Measurements from ENCODE around the gene SOX5. TPM values are rescaled to one million over a fixed set of nuclear protein-coding genes. Genes with fewer than 3 reads are reported as not detected.

The SOX5 gene
- total and polyA plus RNA-seq, 2 of the 8 experiments (the other 6 are each of a cell fraction or from before 2014, with no cell fraction given), result 2.2 to 2.6 TPM

- no peak overlapping the region for H2BK120ac ChIP-seq (replicated peaks; ENCODE audit: low read depth, low read length)
- no peak overlapping the region for H3K56ac ChIP-seq (replicated peaks; ENCODE audit: insufficient read length, low read depth, low read length)
- 93% methylated on average over 3 of the region's 3 CpGs; no CpG with 5 or more reads in 1 of the 2 experiments for WGBS, 2 experiments (ENCODE audit: extremely low coverage in 1 of 2, insufficient coverage in 1 of 2, insufficient read length in 1 of 2, insufficient replicate concordance in 2 of 2, low coverage in 1 of 2, low lambda C conversion rate in 2 of 2, missing lambda C conversion rate in 1 of 2)
- H3K4me2 ChIP-seq (ENCODE audit: insufficient read depth in 1 of 2, low read depth in 2 of 2, low read length in 2 of 2), result no peak overlapping the region
- H2AK5ac ChIP-seq (ENCODE audit: low read depth, low read length), result no peak overlapping the region
- no peak overlapping the region for H3K18ac ChIP-seq (ENCODE audit: extremely low read depth, low read length)
- no peak overlapping the region for H3K4ac ChIP-seq (replicated peaks; ENCODE audit: insufficient read length, low read depth, low read length)
- no peaks in the 10 kb centered on the region for H3K4me1 ChIP-seq (replicated peaks in 1 of 4; ENCODE audit: control insufficient read depth in 3 of 4, insufficient read depth in 4 of 4, low read length in 3 of 4)
- H3K4me3 ChIP-seq (ENCODE audit: extremely low read depth in 1 of 4, insufficient read depth in 2 of 4, low read depth in 3 of 4, low read length in 4 of 4), result no peak overlapping the region
- no peak overlapping the region for H4K5ac ChIP-seq (ENCODE audit: insufficient read length, low read depth, low read length)
- H3K9me3 ChIP-seq (ENCODE audit: insufficient read depth in 2 of 2, low read depth in 1 of 2, low read length in 1 of 2), result no peaks in the 10 kb centered on the region
- H2BK12ac ChIP-seq (ENCODE audit: low read depth, low read length), result no peak overlapping the region
- H3K27ac ChIP-seq (ENCODE audit: low read depth, low read length), result no peak overlapping the region
- no peaks in the 10 kb centered on the region for H3K79me1 ChIP-seq (ENCODE audit: low read depth, low read length)
- ChIA-PET POLR2A (ENCODE audit: partially characterized antibody) (no interaction called here), CTCF (ENCODE audit: partially characterized antibody) (interaction anchor here (0.7 to 1.2 kb wide), 2 partner anchors 11 to 42 kb away, joined by 3 to 4 read pairs; no protein-coding TSS in a partner anchor)
- H2BK20ac ChIP-seq (ENCODE audit: low read length), result no peak overlapping the region
- no peak overlapping the region for H2AFZ ChIP-seq (ENCODE audit: low read length)
- H2BK5ac ChIP-seq (ENCODE audit: low read depth, low read length), result no peak overlapping the region
- H3K36me3 ChIP-seq (ENCODE audit: control insufficient read depth in 2 of 4, insufficient read depth in 4 of 4, low read length in 3 of 4), result no peaks in the 10 kb centered on the region
- H3K27me3 ChIP-seq (replicated peaks in 1 of 4; ENCODE audit: control insufficient read depth in 3 of 4, extremely low read depth in 1 of 4, insufficient read depth in 3 of 4, low read length in 3 of 4), result no peaks in the 10 kb centered on the region
- FAIRE-seq (no peak), DNase-seq (ENCODE audit: low read depth in 1 of 2, low spot score in 2 of 2) (no peak)
- no peaks in the 10 kb centered on the region for H3K23me2 ChIP-seq (ENCODE audit: low read depth, low read length)
- no peak overlapping the region for H4K8ac ChIP-seq (ENCODE audit: extremely low read depth, insufficient read depth, low read length)
- no peak overlapping the region for H3K23ac ChIP-seq (ENCODE audit: insufficient read length)
- no peak overlapping the region for H3K14ac ChIP-seq (ENCODE audit: insufficient read length)
- H3K9ac ChIP-seq (replicated peaks in 1 of 4; ENCODE audit: extremely low read depth in 1 of 4, low read depth in 3 of 4, low read length in 3 of 4), result no peak overlapping the region
- H4K91ac ChIP-seq (replicated peaks; ENCODE audit: insufficient read length, low read length), result no peak overlapping the region
- H2BK15ac ChIP-seq (ENCODE audit: low read length), result no peak overlapping the region
- no peaks in the 10 kb centered on the region for H4K20me1 ChIP-seq (replicated peaks in 1 of 2; ENCODE audit: control insufficient read depth in 1 of 2, insufficient read depth in 2 of 2, low read length in 2 of 2)
- H3K79me2 ChIP-seq (ENCODE audit: control insufficient read depth in 1 of 2, insufficient read depth in 2 of 2, low read length in 2 of 2), result no peaks in the 10 kb centered on the region
- TF ChIP-seq SRF (IDR thresholded peaks at IDR 0.05; ENCODE audit: low read depth, low read length), result no peak
- TF ChIP-seq CEBPB (IDR thresholded peaks at IDR 0.05; ENCODE audit: low read depth, low read length), result peak; percentile 75; the same call in 1 of the 2 replicates
- no peak for TF ChIP-seq E2F6 (IDR thresholded peaks at IDR 0.05)
- TF ChIP-seq TAF1 (IDR thresholded peaks at IDR 0.05; ENCODE audit: low read depth, low read length), result no peak
- no peak for TF ChIP-seq POU5F1 (IDR thresholded peaks at IDR 0.05; ENCODE audit: low read depth, low read length)
- no peak for TF ChIP-seq YY1 (IDR thresholded peaks at IDR 0.05; ENCODE audit: low read depth, low read length)
These were observed 101.6 kb downstream of the SOX5 start for GRCh38 chr12:23847857-23848256.
